Stimulated activated CD8-positive, alpha-beta memory T cell treated with anti-CD3 and anti-CD28 coated beads, Interleukin-15, amount 100 ng/mL, for 4 hours (primary cell): ENCODE results near the gene VWA5B1.
"Not testable (repeated sequence)": the region's sequence is repeated elsewhere in the genome, so short reads cannot be mapped to it uniquely, and the experiment has no call there.

ENCODE experiments used
- DNase-seq, 2 donors: peaks; one replicate each; pipeline ENCODE4 v3.0.0-alpha.2; 2020; ENCODE audit warnings: low read depth in 2 of 2

The VWA5B1 gene

DNA sequence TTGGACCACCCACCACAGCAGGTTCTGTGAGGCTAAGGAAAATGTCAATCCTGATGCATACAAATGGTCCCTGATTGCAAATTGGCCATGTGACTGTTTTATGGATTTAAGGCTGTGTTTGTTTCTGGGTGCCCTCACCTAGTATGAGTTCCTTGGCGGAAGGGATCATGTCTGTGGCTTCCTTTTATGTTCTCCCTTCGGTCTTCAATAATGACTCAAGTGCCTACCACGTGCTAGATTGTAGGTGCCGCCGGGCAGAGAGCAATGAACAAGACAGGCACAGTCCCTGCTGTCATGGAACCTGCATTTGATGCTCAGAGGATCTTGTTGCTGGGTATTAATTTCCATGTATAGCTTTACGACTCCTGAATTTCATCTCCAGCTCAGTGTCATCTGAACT, 9.8 kb upstream of the VWA5B1 start:
- DNase-seq, result no peak

GRCh38 chr1:20281801-20282200, 8.9 kb upstream of the VWA5B1 start:
- no peak for DNase-seq

DNA sequence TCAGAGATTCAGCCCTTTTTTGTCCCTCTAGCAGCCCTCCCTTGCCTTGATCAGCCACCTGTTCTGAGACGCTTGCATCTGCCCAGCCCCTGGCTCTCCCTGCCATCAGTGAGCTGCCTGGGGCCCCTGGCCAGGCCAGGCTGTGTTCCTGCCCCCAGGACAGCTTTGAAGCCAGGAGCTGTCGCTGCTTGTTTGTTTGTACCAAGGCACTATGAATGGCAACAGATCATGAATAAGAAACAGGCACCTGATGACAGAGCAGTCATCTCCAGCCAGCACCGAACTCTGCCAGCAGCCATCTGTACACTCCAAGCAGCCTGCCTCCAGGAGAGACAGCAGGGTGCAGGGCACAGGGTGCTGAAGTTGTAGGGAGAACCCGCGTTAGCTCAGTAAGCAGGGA, 8.1 kb upstream of the VWA5B1 start:
- no peak for DNase-seq

DNA sequence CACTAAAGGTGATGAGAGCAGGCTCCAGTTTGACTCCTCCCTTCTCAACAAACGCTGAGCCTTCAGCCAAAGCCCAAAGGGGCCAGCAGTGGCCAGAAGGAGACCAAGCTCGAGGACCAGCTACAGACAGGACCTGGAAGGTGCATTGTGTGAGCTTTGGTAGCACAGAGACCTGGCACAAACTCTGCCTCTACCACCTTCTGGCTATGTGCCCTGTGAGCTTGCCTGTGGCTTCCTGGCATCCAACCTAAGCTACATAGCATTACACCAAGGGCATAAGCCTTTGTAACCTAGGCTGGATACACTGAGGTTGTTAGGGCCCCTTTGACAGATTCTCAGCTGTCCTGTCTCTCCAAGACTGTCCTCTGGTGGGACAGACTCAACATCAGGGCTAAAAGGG, 6.6 kb upstream of the VWA5B1 start:
- no peak for DNase-seq

- DNase-seq, result no peak
These were observed 6.0 kb upstream of the VWA5B1 start for GRCh38 chr1:20284625-20285024.

DNA sequence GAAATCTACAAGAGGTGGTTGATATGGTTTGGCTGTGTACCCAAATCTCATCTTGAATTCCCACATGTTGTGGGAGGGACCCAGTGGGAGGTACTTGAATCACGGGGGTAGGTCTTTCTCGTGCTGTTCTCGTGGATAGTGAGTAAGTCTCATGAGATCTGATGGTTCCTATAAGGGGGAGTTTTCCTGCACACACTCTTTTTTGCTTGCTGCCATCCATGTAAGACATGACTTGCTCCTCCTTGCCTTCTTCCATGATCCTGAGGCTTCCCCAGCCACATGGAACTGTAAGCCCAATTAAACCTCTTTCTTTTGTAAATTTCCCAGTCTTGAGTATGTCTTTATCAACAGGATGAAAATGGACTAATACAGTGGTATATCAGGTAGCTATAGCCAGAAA, 5.2 kb upstream of the VWA5B1 start:
- no peak for DNase-seq

DNA sequence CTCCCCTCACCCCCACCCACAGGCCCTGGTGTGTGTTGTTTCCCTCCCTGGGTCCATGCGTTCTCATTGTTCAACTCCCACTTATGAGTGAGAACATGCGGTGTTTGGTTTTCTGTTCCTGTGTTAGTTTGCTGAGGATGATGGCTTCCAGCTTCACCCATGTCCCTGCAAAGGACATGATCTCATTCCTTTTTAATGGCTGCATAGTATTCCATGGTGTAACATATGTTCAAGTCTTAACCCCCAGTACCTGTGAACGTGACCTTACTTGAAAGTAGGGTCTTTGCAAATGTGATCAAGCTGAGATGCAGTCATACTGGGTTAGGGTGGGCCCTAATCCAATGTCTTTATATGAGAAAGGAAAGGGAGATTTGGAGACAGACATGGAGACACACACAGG, 3.0 kb upstream of the VWA5B1 start:
- DNase-seq, result not testable (repeated sequence)

DNA sequence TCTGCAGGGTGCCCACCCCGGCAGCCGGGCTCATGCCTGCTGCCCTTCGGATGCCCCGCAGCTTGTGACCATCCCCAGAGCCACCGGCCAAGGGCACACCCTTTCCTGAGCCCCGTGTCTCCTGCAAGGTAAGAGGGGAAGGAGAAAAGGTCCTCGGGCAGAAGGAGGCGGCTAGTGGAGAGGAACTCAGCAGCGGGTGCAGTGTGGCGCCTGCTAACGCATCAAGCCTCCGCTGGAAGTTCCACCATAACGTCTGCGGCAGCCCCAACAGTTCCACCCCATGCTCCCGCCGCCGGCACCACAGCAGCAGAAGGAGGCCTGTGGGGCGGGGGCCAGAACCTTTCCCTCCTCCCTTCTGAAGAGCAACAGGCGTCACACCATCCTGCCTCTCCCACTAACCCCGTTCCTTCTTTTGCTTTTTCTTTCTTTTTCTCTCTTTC, 990 bp downstream of the VWA5B1 start:
- no peak for DNase-seq

GRCh38 chr1:20298626-20299025, 8.0 kb downstream of the VWA5B1 start:
- DNase-seq, result no peak

- no peak for DNase-seq
These were observed 10.9 kb downstream of the VWA5B1 start for GRCh38 chr1:20301463-20302107.

DNA sequence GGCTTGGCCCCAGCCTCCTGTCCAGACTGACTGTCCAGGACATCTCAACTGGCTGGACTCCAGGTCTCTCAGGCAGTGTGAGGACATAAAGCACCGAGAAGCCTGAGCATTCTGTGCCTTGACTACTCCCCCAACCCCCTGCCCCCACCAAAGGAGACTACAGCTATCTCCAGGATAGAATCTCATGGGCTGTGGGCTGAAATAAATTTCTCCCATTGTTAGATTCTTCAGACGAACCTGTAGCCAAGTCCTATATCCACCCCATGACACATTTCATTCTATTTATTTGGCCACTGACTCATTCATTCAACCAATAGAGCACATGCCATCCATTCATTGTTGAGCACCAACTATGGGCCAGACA, 11.4 kb downstream of the VWA5B1 start:
- no peak for DNase-seq

- DNase-seq, result no peak
These were observed 16.4 kb downstream of the VWA5B1 start for GRCh38 chr1:20307026-20307425.

DNA sequence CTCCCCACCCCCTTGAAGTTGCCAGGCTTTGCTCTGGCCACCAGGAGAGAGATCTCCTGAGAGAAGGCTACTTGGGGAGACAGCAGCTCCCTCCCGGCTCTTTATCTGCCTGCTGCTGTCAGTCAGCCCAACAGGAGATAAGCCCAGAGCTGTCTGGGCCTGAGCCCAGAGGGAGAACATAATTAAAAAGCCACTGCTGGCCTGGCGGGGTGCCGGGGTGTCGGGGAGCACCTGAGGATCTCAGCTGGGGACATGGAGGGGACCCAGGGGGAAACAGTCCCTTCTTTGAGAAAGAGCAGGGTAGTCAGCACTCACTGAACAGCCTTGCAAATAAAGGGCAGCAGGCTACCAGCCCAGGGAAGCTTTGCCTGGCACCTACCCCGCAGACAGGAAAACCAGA, 17.9 kb downstream of the VWA5B1 start:
- DNase-seq, result no peak

GRCh38 chr1:20311289-20311688, 20.6 kb downstream of the VWA5B1 start:
- no peak for DNase-seq

- DNase-seq, result no peak
These were observed 21.6 kb downstream of the VWA5B1 start for GRCh38 chr1:20312310-20312709.

GRCh38 chr1:20312818-20313217, 22.1 kb downstream of the VWA5B1 start:
- DNase-seq, result no peak

- no peak for DNase-seq
These were observed 26.8 kb downstream of the VWA5B1 start for GRCh38 chr1:20317471-20317870.

DNA sequence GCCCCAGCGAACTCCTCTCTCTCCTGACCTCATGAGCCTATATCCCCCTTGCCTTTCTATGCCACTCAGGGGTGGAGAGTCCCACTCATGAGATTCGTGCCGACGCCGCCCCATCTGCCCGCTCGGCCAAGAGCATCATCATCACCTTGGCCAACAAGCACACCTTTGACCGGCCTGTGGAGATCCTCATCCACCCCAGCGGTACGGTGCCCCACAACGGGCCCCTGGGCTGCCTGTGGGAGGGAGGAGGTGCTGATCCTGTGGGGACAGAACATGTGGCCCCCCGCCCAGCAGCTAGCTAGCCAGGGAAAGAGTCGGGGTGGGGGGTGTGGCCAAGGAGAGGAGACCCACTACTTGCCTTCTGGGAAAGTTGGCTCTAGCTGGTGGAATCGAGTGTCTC, 27.8 kb downstream of the VWA5B1 start:
- no peak for DNase-seq

- no peak for DNase-seq
These were observed 28.3 kb downstream of the VWA5B1 start for GRCh38 chr1:20318971-20319370.

GRCh38 chr1:20319456-20320220, 29.0 kb downstream of the VWA5B1 start:
- DNase-seq, result no peak

GRCh38 chr1:20320704-20321103, 30.0 kb downstream of the VWA5B1 start:
- no peak for DNase-seq

DNA sequence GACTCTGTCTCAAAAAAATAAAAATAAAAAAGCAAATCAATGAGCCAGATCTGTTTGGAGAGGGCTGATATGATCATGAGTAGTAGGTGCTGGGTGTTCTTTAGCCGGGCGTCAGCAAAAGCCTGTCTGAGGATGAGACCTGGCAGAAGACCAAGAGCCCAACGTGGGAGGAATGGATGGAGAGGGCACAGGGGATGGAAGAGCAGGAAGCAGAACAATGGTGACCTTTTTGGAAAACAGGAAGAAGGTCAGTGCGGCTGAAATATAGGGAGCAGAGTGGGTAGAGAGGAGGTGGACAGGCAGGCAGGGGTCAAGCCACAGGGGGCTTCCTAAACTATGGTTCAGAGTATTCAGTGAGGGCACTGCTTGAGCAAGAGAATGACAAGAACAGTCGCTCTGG, 30.9 kb downstream of the VWA5B1 start:
- DNase-seq, result no peak

DNA sequence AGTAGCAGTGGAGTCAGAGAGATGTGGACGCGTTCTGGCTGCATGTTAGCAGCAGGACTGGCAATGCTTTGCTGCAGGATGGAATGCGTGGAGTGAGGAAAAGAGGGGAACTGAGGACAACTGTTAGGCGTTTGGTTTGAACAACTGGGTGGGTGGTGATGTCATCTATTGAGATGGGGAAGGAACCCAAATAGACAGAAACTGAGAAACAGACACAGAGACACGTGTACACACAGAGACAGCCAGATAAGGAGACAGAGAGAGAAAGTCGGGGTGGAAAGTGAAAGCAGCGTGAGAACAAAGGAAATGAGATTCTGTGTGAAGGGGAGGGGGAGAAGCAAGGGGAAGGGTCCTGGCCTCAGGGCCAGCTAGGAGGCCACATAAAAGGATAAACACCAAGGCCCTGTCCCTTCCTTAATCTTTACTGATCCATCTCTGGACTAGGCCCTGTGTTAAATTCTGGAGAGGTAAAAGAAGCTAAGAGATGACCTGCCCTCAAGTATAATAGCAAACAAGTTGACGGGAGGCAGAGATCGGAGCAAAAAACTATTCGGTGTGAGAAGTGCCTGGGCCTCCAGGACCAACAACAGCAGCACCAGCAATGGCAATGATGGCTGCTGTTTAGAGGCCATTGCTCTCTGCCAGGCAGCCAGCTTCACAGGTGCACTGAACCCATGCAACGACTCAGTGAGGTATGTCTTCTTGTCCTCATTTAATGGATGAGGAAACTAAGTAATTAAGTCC, 31.6 kb downstream of the VWA5B1 start:
- DNase-seq, result no peak
